Smooth muscle cell (in vitro differentiated cells): ENCODE results near the gene TRIM29. TPM values are rescaled to one million over a fixed set of nuclear protein-coding genes. Genes with fewer than 3 reads are reported as not detected.

Experiments used
- DNase-seq: peaks from one replicate; lab custom pipeline; 2025; ENCODE audit not compliant: unreplicated experiment; lab: John Stamatoyannopoulos, UW
- H2AFZ ChIP-seq: fragments of 200-600 bp; sonication (generic); 2 replicates; pipeline ENCODE4 v1.6.0; 2016; ENCODE audit warnings: antibody characterized with exemption, low read depth, mild to moderate bottlenecking
- H3F3A ChIP-seq: fragments of 200-600 bp; sonication (generic); 2 replicates; pipeline ENCODE4 v1.6.0; 2017; ENCODE audit warnings: antibody characterized with exemption, low read depth
- H3K27ac ChIP-seq: fragments of 200-600 bp; sonication (generic); 2 replicates; pipeline ENCODE4 v1.5.1; 2016; ENCODE audit warnings: low read depth, mild to moderate bottlenecking
- H3K27me3 ChIP-seq: fragments of 200-600 bp; sonication (generic); 2 replicates; pipeline ENCODE4 v1.6.1; 2016; ENCODE audit warnings: low read depth, mild to moderate bottlenecking
- H3K36me3 ChIP-seq: fragments of 200-600 bp; sonication (generic); 2 replicates; pipeline ENCODE4 v1.5.1; 2016; ENCODE audit warnings: low read depth
- H3K4me1 ChIP-seq: fragments of 200-600 bp; sonication (generic); 2 replicates; pipeline ENCODE4 v1.5.1; 2016; ENCODE audit warnings: low read depth
- H3K4me2 ChIP-seq: fragments of 200-600 bp; sonication (generic); 2 replicates; pipeline ENCODE4 v1.6.0; 2016; ENCODE audit warnings: mild to moderate bottlenecking
- H3K4me3 ChIP-seq: fragments of 200-600 bp; sonication (generic); 2 replicates; pipeline ENCODE4 v1.5.1; 2016; ENCODE audit warnings: mild to moderate bottlenecking
- H3K79me2 ChIP-seq: fragments of 200-600 bp; sonication (generic); 2 replicates; pipeline ENCODE4 v1.6.0; 2016; ENCODE audit warnings: low read depth, mild to moderate bottlenecking
- H3K9ac ChIP-seq: fragments of 200-600 bp; sonication (generic); 2 replicates; pipeline ENCODE4 v1.6.0; 2016; ENCODE audit warnings: low read depth
- H3K9me3 ChIP-seq: fragments of 200-600 bp; sonication (generic); replicated peaks from 2 replicates; pipeline ENCODE4 v1.5.1; 2016; ENCODE audit warnings: low read depth
- H4K20me1 ChIP-seq: fragments of 200-600 bp; sonication (generic); 2 replicates; pipeline ENCODE4 v1.6.0; 2016; ENCODE audit warnings: low read depth
- CTCF ChIP-seq: fragments of 200-600 bp; sonication (generic); IDR thresholded peaks from 2 replicates; pipeline ENCODE4 v1.5.1; 2017; ENCODE audit warnings: borderline replicate concordance, mild to moderate bottlenecking, antibody characterized with exemption; ENCODE audit not compliant: insufficient read depth, poor library complexity, severe bottlenecking
- WGBS: methylation state at CpG from one replicate; pipeline ENCODE4 v1.1.7; 2016; ENCODE audit warnings: low lambda C conversion rate; 5-methylcytosine and 5-hydroxymethylcytosine counted together
- polyA plus RNA-seq: library from polyadenylated mRNA; unstranded; fragments of >200 nt; fragmentation: Nextera tagmentation; extraction: Ambion mirVana; gene quantifications from 2 replicates; pipeline ENCODE4 v1.2.1, GENCODE V29; 2016
- total RNA-seq: library from RNA; depleted of rRNA; stranded (reverse); fragments of >200 nt; gene quantifications from 2 replicates; pipeline ENCODE4 v1.2.3, GENCODE V29; 2014

Gene TRIM29
- total and polyA plus RNA-seq, 2 experiments from 2014 or later = 20.6 to 37.1 TPM

GRCh38 chr11:120063686-120064340 lies 74.1 kb downstream of the TRIM29 start:
- H3K36me3 ChIP-seq = no peaks in the 10 kb centered on the region
- H2AFZ ChIP-seq = no peak overlapping the region
- H3K27ac ChIP-seq = no peak overlapping the region
- H3F3A ChIP-seq = peaks cover 4% of the 10 kb centered on the region
- no peak overlapping the region for H3K4me2 ChIP-seq
- no peaks in the 10 kb centered on the region for H3K9me3 ChIP-seq
- H3K9ac ChIP-seq = no peak overlapping the region
- no peaks in the 10 kb centered on the region for H3K27me3 ChIP-seq
- H3K79me2 ChIP-seq = no peaks in the 10 kb centered on the region
- H3K4me3 ChIP-seq = no peak overlapping the region
- no peaks in the 10 kb centered on the region for H4K20me1 ChIP-seq
- WGBS = 77% methylated on average over 7 of the region's 7 CpGs
- TF ChIP-seq CTCF = no peak
- no peak for DNase-seq
- peaks cover 20% of the 10 kb centered on the region for H3K4me1 ChIP-seq

GRCh38 chr11:120062561-120062930 lies 75.4 kb downstream of the TRIM29 start:
- peak overlapping the region; percentile 33 for H3K4me2 ChIP-seq
- WGBS = 67% methylated on average over 7 of the region's 7 CpGs
- DNase-seq = no peak
- no peak overlapping the region for H3K4me3 ChIP-seq
- no peaks in the 10 kb centered on the region for H3K79me2 ChIP-seq
- H3K27me3 ChIP-seq = no peaks in the 10 kb centered on the region
- no peak overlapping the region for H3K27ac ChIP-seq
- H3K9ac ChIP-seq = no peak overlapping the region
- no peaks in the 10 kb centered on the region for H3K9me3 ChIP-seq
- H3F3A ChIP-seq = peaks cover 2% of the 10 kb centered on the region
- H3K4me1 ChIP-seq = peaks cover 33% of the 10 kb centered on the region
- H3K36me3 ChIP-seq = no peaks in the 10 kb centered on the region
- no peak for TF ChIP-seq CTCF
- H4K20me1 ChIP-seq = no peaks in the 10 kb centered on the region
- no peak overlapping the region for H2AFZ ChIP-seq

GRCh38 chr11:120061761-120062560 lies 76.0 kb downstream of the TRIM29 start:
- peak overlapping the region; percentile 45 for H3K4me2 ChIP-seq
- peaks cover 39% of the 10 kb centered on the region for H3K4me1 ChIP-seq
- H3K27ac ChIP-seq = peak overlapping the region; percentile 62
- no peak for DNase-seq
- no peak overlapping the region for H3K9ac ChIP-seq
- no peaks in the 10 kb centered on the region for H3K9me3 ChIP-seq
- peak; percentile 9 for TF ChIP-seq CTCF
- H3K27me3 ChIP-seq = no peaks in the 10 kb centered on the region
- 40% methylated on average over 23 of the region's 28 CpGs for WGBS
- H3K4me3 ChIP-seq = no peak overlapping the region
- H3K79me2 ChIP-seq = no peaks in the 10 kb centered on the region
- H3K36me3 ChIP-seq = no peaks in the 10 kb centered on the region
- H2AFZ ChIP-seq = no peak overlapping the region
- H4K20me1 ChIP-seq = no peaks in the 10 kb centered on the region
- peaks cover 2% of the 10 kb centered on the region for H3F3A ChIP-seq

Other genes with a start within 250 kb of the TRIM29 start
- 41.6 and 42.9 TPM in 2 replicates for gene OAF, start 72.9 kb upstream of the TRIM29 start, total RNA-seq
- 69.8 and 112 TPM in 2 replicates for gene OAF, start 72.9 kb upstream of the TRIM29 start, polyA plus RNA-seq
- 2.8 TPM in 1 of 2 replicates, not detected in the other for gene POU2F3, start 102.0 kb upstream of the TRIM29 start, total RNA-seq
- 0.34 TPM in 1 of 2 replicates, not detected in the other for gene POU2F3, start 102.0 kb upstream of the TRIM29 start, polyA plus RNA-seq
- gene TLCD5, start 187.2 kb upstream of the TRIM29 start, total RNA-seq = 3.9 and 6.0 TPM in 2 replicates
- 5.1 and 6.6 TPM in 2 replicates for gene TLCD5, start 187.2 kb upstream of the TRIM29 start, polyA plus RNA-seq
- 89.4 and 108 TPM in 2 replicates for gene ARHGEF12, start 198.3 kb upstream of the TRIM29 start, total RNA-seq
- gene ARHGEF12, start 198.3 kb upstream of the TRIM29 start, polyA plus RNA-seq = 24.6 and 29.2 TPM in 2 replicates